GM23248 (cell line): ENCODE measurements around the gene CRYBG1.

Experiments
- EZH2 ChIP-seq: fragments of 200-600 bp; sonication (generic); IDR thresholded peaks from 2 replicates; pipeline ENCODE4 v1.6.1; 2018; ENCODE audit warnings: antibody characterized with exemption, mild to moderate bottlenecking; ENCODE audit not compliant: insufficient read depth, poor library complexity, severe bottlenecking
- EZH2phosphoT487 ChIP-seq: fragments of 200-600 bp; sonication (generic); IDR thresholded peaks from 2 replicates; pipeline ENCODE4 v1.6.1; 2018; ENCODE audit warnings: antibody characterized with exemption, moderate library complexity, mild to moderate bottlenecking, low read depth; ENCODE audit not compliant: insufficient read depth

GRCh38 chr6:106474466-106474865 lies 113.9 kb downstream of the CRYBG1 start:
- TF ChIP-seq EZH2phosphoT487 (no peak), EZH2 (no peak)
